Activated T-helper 1 cell treated with anti-CD3 and anti-CD28 coated beads, Interleukin-2, amount 50 U/mL, for 16 hours (primary cell): ENCODE data around the gene HOMEZ.
"Not testable (repeated sequence)": the region's sequence is repeated elsewhere in the genome, so short reads cannot be mapped to it uniquely, and the experiment has no call there.

Source experiments
- DNase-seq, 2 donors: peaks; one replicate each; pipeline ENCODE4 v3.0.0-alpha.2; 2020; ENCODE audit warnings: low read depth in 1 of 2, low spot score in 1 of 2

Gene HOMEZ

GRCh38 chr14:23286020-23286901 lies at the start of gene HOMEZ:
Gene HOMEZ, minus strand, starts transcription at chr14:23286132. Its CDS starts 180 bp downstream, at chr14:23285952.
- peak; percentile 96 to 97 for DNase-seq

- no peak for DNase-seq
Observed at GRCh38 chr14:23335623-23336022, 49.7 kb upstream of the HOMEZ start.

- DNase-seq = peak in 1 of 2 donors; percentile 48
Observed at GRCh38 chr14:23327947-23328744, 42.2 kb upstream of the HOMEZ start.

- DNase-seq = no peak
Observed at GRCh38 chr14:23326491-23327332, 40.8 kb upstream of the HOMEZ start.

- DNase-seq = not testable (repeated sequence)
Observed at GRCh38 chr14:23325746-23326145, 39.8 kb upstream of the HOMEZ start.

GRCh38 chr14:23324993-23325392 lies 39.1 kb upstream of the HOMEZ start:
- no peak for DNase-seq

GRCh38 chr14:23324455-23324846 lies 38.5 kb upstream of the HOMEZ start:
- no peak for DNase-seq

GRCh38 chr14:23323838-23324454 lies 38.0 kb upstream of the HOMEZ start:
- no peak for DNase-seq

- DNase-seq = no peak
Observed at GRCh38 chr14:23322568-23323517, 36.9 kb upstream of the HOMEZ start.

GRCh38 chr14:23321572-23322547 lies 35.9 kb upstream of the HOMEZ start:
- peak in 1 of 2 donors; percentile 38 for DNase-seq

GRCh38 chr14:23320584-23321571 lies 34.9 kb upstream of the HOMEZ start, which contains the start of gene PABPN1:
Gene PABPN1, plus strand, starts transcription at chr14:23321457. Its CDS starts 13 bp downstream, at chr14:23321470.
- peak; percentile 92 to 96 for DNase-seq

- no peak for DNase-seq
Observed at GRCh38 chr14:23319746-23320583, 34.0 kb upstream of the HOMEZ start.

GRCh38 chr14:23316300-23316699 lies 30.4 kb upstream of the HOMEZ start:
- no peak for DNase-seq

- no peak for DNase-seq
Observed at GRCh38 chr14:23310546-23310945, 24.6 kb upstream of the HOMEZ start.

GRCh38 chr14:23308721-23309445 lies 23.0 kb upstream of the HOMEZ start:
- DNase-seq = no peak
